Measurements from ENCODE around the gene NDUFA7. TPM values are rescaled to one million over a fixed set of nuclear protein-coding genes. Genes with fewer than 3 reads are reported as not detected.
A peak's percentile ranks its signal among the peaks of the same experiment; 100 is the strongest.
"Not testable (repeated sequence)": the region's sequence is repeated elsewhere in the genome, so short reads cannot be mapped to it uniquely, and the experiment has no call there.

NDUFA7 gene
- total RNA-seq, 2 experiments from 2014 or later: 56.0 to 63.8 TPM

DNA sequence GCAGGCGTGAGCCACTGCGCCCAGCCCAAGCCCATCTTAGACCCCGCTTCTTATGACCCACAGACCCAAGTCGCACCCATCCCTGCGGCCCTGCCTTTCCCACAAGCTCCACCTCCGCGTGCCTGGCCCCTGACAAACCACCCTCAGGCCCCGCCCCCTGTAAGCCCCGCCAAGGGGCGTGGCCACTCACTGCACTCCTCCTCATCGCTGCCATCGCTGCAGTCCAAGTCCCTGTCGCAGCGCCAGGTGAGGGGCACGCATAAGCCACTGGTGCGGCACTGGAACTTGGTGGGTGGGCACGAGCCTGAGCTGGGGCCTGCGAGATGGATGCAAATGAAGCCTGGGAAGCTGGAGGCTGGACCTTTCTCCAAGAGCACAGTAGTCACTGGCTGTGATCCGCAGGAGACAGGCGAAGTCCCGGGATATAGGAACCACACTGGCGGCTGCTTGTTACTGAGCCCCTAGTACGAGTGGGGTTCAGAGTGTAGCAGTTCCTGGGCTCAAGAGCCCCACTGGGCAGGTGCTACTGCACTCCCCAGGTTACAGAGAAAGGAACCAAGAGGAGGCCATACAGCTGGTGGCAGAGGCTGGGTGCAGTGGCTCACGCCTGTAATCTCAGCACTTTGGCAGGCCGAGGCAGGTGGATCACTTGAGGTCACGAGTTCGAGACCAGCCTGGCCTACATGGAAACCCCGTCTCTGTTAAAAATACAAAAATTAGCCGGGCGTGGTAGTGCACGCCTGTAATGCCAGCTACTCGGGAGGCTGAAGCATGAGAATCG, 16.1 kb downstream of the NDUFA7 start:
- Mint-ChIP-seq H3K4me3 (no peak overlapping the region), H3K36me3 (ENCODE audit: low read depth) (peaks cover 23% of the 10 kb centered on the region), H3K27ac (no peak overlapping the region), H3K27me3 (ENCODE audit: low read depth) (no peaks in the 10 kb centered on the region), H3K4me1 (ENCODE audit: low read depth) (peaks cover 39% of the 10 kb centered on the region), H3K9me3 (ENCODE audit: insufficient read depth) (no peaks in the 10 kb centered on the region)
- peak; percentile 29 for DNase-seq
- ATAC-seq: no peak
- POLR2A ChIA-PET: interaction anchor here (1.5 kb wide), 1 partner anchor 16 kb away, joined by 4 read pairs; the partner anchor contains the start of genes NDUFA7 and RPS28
- CTCF ChIA-PET: interaction anchor here (1.7 kb wide), 1 partner anchor 13 kb away, joined by 4 read pairs; no protein-coding TSS in a partner anchor

DNA sequence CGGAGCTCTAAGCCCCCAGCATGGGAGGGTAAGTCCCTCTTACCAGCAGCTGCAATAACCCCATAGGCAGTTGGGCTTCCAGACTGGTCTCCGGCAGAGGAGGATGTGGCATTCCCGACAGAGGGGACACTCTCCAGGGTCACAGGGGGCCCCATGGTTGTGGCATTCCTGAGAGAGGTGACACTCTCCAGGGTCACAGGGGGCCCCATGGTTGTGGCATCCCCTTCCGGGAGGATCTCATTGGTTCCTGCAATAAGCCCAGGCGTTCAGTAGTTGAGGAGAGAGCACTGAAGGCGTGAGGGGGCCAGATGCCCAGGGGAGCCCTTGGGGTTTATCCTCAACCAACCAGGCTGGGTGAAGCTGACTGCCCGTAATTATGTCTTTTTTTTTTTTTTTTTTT, 18.4 kb downstream of the NDUFA7 start:
- peaks cover 12% of the 10 kb centered on the region for H3K36me3 Mint-ChIP-seq (ENCODE audit: low read depth)
- DNase-seq (peak; percentile 12), ATAC-seq (no peak)
- POLR2A ChIA-PET: no interaction called here
- H3K27ac Mint-ChIP-seq: no peak overlapping the region
- H3K4me1 Mint-ChIP-seq (ENCODE audit: low read depth): peaks cover 29% of the 10 kb centered on the region
- H3K27me3 Mint-ChIP-seq (ENCODE audit: low read depth): no peaks in the 10 kb centered on the region
- CTCF ChIA-PET: no interaction called here
- no peaks in the 10 kb centered on the region for H3K9me3 Mint-ChIP-seq (ENCODE audit: insufficient read depth)
- H3K4me3 Mint-ChIP-seq: no peak overlapping the region

DNA sequence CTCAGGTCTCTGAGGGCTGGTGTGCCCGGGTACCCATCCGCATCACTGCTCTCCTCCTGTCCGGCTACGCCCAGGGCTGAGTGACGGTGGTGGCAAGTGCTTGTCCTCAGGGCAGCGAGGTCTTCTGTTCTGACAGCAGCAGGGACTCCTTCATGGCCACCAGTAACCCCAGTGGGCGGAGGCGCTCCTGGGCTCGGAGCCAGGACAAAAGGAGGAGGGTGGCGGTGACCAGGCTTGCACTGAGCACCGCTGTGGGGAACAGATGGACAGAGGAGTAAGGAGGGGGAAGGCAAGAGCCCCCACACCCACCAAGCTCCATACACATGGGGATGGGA, 18.9 kb downstream of the NDUFA7 start:
- Mint-ChIP-seq H3K36me3 (ENCODE audit: low read depth) (peaks cover 10% of the 10 kb centered on the region), H3K4me3 (no peak overlapping the region), H3K27me3 (ENCODE audit: low read depth) (no peaks in the 10 kb centered on the region), H3K4me1 (ENCODE audit: low read depth) (peaks cover 25% of the 10 kb centered on the region), H3K27ac (no peak overlapping the region), H3K9me3 (ENCODE audit: insufficient read depth) (no peaks in the 10 kb centered on the region)
- ATAC-seq (no peak), DNase-seq (no peak)
- CTCF ChIA-PET: no interaction called here
- POLR2A ChIA-PET: no interaction called here

DNA sequence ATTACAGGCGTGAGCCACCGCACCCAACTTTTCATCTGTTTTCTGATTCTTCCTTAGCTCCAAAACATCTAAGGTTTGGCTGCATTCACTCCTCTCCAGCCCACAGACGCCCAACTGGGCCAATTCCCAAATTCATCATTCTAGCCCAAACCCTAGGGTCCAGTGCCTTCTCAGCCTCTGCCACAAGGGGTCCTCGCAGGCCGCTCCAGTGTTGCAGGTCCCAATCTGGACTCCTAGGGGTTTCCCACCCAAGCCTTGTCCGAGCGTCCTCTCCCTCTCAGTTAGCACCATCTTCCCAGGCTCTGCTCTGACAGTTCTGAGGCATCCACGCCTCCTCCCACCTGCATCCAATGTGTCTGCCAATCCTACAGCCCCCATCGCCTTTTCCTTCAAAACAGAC, 29.8 kb downstream of the NDUFA7 start:
- H3K27ac Mint-ChIP-seq; H3K9me3 Mint-ChIP-seq (ENCODE audit: insufficient read depth); H3K36me3 Mint-ChIP-seq (ENCODE audit: low read depth); H3K27me3 Mint-ChIP-seq (ENCODE audit: low read depth); CTCF ChIA-PET; DNase-seq; POLR2A ChIA-PET; H3K4me3 Mint-ChIP-seq; H3K4me1 Mint-ChIP-seq (ENCODE audit: low read depth): not testable (repeated sequence)
- ATAC-seq: peak; percentile 34

DNA sequence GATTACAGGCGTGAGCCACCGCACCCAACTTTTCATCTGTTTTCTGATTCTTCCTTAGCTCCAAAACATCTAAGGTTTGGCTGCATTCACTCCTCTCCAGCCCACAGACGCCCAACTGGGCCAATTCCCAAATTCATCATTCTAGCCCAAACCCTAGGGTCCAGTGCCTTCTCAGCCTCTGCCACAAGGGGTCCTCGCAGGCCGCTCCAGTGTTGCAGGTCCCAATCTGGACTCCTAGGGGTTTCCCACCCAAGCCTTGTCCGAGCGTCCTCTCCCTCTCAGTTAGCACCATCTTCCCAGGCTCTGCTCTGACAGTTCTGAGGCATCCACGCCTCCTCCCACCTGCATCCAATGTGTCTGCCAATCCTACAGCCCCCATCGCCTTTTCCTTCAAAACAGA, 44.7 kb downstream of the NDUFA7 start:
- peak; percentile 42 for ATAC-seq
- H3K27me3 Mint-ChIP-seq (ENCODE audit: low read depth); H3K9me3 Mint-ChIP-seq (ENCODE audit: insufficient read depth); H3K4me1 Mint-ChIP-seq (ENCODE audit: low read depth); H3K27ac Mint-ChIP-seq; POLR2A ChIA-PET; DNase-seq; H3K36me3 Mint-ChIP-seq (ENCODE audit: low read depth); CTCF ChIA-PET; H3K4me3 Mint-ChIP-seq: not testable (repeated sequence)

DNA sequence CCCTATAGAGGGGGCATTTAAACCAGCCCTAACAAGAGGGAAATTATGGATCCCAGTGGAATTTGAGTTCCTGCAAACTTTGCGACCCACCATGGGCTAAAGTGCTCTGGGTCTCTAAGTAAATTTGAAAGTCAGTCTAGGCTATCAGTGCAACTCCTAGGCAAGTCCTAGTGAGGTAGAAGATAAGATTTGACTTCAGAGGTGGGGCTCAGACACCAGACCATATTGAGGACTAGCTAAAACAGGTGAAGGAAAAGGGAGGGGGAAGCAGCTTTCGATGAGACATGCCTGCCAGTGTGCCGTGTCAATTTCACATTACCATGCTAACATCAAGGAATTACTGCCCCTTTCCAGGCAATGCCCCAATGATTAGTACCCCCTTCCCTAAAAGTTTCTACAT, 51.5 kb downstream of the NDUFA7 start:
- ChIA-PET CTCF (interaction anchor here (0.8 to 2.3 kb wide), 7 partner anchors 16 to 84 kb away, joined by 3 to 9 read pairs (median 4); partner anchors contain the start of genes NDUFA7 and RPS28), POLR2A (no interaction called here)
- H3K36me3 Mint-ChIP-seq (ENCODE audit: low read depth): peaks cover 13% of the 10 kb centered on the region
- peak; percentile 19 for DNase-seq
- ATAC-seq: no peak
- H3K27me3 Mint-ChIP-seq (ENCODE audit: low read depth): no peaks in the 10 kb centered on the region
- peaks cover 21% of the 10 kb centered on the region for H3K4me1 Mint-ChIP-seq (ENCODE audit: low read depth)
- H3K4me3 Mint-ChIP-seq: peak overlapping the region; percentile 77
- H3K27ac Mint-ChIP-seq: peak overlapping the region; percentile 93
- no peaks in the 10 kb centered on the region for H3K9me3 Mint-ChIP-seq (ENCODE audit: insufficient read depth)

DNA sequence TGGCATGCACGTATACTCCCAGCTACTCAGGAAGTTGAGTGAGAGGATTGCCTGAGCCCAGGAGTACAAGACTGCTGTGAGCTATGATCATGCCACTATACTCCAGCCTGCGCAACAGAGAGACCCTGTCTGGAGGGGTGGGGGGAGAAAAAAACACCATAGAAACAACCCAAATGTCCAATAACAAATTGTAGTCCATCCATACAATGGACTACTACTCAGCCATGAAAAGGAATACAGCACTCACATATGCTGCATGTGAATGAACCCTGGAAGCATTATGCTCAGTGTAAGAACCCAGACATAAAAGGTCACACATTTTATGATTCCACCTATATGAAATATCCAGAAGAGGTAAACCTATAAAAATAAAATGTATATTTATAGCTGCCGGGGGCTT, 55.3 kb downstream of the NDUFA7 start:
- peaks cover 28% of the 10 kb centered on the region for H3K4me1 Mint-ChIP-seq (ENCODE audit: low read depth)
- no peak for ATAC-seq
- peaks cover 11% of the 10 kb centered on the region for H3K36me3 Mint-ChIP-seq (ENCODE audit: low read depth)
- no peak overlapping the region for H3K27ac Mint-ChIP-seq
- peak; percentile 8 for DNase-seq
- POLR2A ChIA-PET: interaction anchor here (1.1 kb wide), 1 partner anchor 53 kb away, joined by 4 read pairs; no protein-coding TSS in a partner anchor
- H3K27me3 Mint-ChIP-seq (ENCODE audit: low read depth): no peaks in the 10 kb centered on the region
- no peaks in the 10 kb centered on the region for H3K9me3 Mint-ChIP-seq (ENCODE audit: insufficient read depth)
- CTCF ChIA-PET: no interaction called here
- H3K4me3 Mint-ChIP-seq: no peak overlapping the region

DNA sequence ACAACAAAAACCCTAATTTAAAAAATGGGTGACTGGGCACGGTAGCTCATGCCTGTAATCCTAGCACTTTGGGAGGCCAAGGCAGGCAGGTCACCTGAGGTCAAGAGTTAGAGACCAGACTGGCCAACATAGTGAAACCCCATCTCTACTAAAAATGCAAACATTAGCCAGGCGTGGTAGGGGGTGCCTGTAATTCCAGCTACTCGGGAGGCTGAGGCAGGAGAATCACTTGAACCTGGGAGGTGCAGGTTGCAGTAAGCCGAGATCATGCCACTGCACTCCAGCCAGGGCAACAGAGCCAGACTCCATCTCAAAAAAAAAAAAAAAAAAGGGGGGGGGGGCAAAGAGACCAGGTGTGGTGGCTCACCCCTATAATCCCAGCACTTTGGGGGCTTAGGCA, 56.9 kb downstream of the NDUFA7 start:
- ATAC-seq, H3K27ac Mint-ChIP-seq: not testable (repeated sequence)

DNA sequence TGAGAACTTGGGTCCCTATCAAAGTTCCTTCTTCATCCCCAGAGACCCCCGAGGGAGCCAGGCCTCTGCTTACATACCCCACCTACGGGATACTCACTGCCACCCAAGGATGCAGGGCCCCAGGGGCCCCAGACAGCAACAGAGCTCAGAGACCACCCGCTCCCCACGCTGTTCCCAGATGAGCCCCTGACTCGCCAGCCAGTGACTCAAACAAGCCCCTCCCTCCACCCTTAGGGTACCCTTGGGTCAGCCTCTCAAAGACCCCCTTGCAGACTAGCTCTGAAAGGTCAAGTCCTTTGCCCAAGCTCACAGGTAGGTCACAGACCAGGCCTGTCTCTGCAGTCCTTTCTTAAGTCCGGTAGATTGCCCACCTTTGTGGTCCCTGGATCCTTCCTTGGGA, 58.7 kb downstream of the NDUFA7 start:
- peaks cover 25% of the 10 kb centered on the region for H3K4me1 Mint-ChIP-seq (ENCODE audit: low read depth)
- no peaks in the 10 kb centered on the region for H3K9me3 Mint-ChIP-seq (ENCODE audit: insufficient read depth)
- H3K27me3 Mint-ChIP-seq (ENCODE audit: low read depth): no peaks in the 10 kb centered on the region
- peaks cover 13% of the 10 kb centered on the region for H3K36me3 Mint-ChIP-seq (ENCODE audit: low read depth)
- ChIA-PET CTCF (no interaction called here), POLR2A (no interaction called here)
- ATAC-seq (no peak), DNase-seq (no peak)
- H3K4me3 Mint-ChIP-seq: no peak overlapping the region
- no peak overlapping the region for H3K27ac Mint-ChIP-seq

More for the DNA sequence above, 56.9 kb downstream of the NDUFA7 start:
- H3K36me3 Mint-ChIP-seq (ENCODE audit: low read depth); H3K4me3 Mint-ChIP-seq; POLR2A ChIA-PET; H3K9me3 Mint-ChIP-seq (ENCODE audit: insufficient read depth); CTCF ChIA-PET; H3K27me3 Mint-ChIP-seq (ENCODE audit: low read depth): not testable (repeated sequence)
- DNase-seq: peak; percentile 4
- peaks cover 32% of the 10 kb centered on the region for H3K4me1 Mint-ChIP-seq (ENCODE audit: low read depth)

DNA sequence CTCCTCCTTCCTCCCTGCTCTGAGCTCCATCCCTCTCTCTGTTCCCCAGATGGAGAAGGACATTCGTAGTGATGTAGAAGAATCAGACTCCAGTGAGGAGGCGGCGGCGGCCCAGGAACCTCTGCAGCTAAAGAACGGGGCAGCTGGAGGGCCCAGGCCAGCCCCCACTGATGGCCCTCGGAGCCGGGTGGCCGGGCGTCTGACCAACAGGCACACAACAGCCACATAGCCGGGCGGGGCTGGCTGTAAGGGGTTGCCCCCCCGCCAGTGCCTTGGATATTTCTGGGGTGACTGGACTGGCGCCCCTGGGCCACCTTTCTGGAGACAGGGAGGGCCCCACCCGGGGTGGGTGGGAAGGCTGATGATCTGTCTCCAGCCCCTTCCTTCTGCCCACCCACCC, 59.3 kb downstream of the NDUFA7 start:
- CTCF ChIA-PET: interaction anchor here (0.7 to 1.1 kb wide), 2 partner anchors 152 to 173 kb away, joined by 3 to 4 read pairs; no protein-coding TSS in a partner anchor
- no peak for DNase-seq
- ATAC-seq: no peak
- no peaks in the 10 kb centered on the region for H3K9me3 Mint-ChIP-seq (ENCODE audit: insufficient read depth)
- H3K27ac Mint-ChIP-seq: no peak overlapping the region
- peaks cover 17% of the 10 kb centered on the region for H3K36me3 Mint-ChIP-seq (ENCODE audit: low read depth)
- no peaks in the 10 kb centered on the region for H3K27me3 Mint-ChIP-seq (ENCODE audit: low read depth)
- H3K4me1 Mint-ChIP-seq (ENCODE audit: low read depth): peaks cover 30% of the 10 kb centered on the region
- POLR2A ChIA-PET: no interaction called here
- no peak overlapping the region for H3K4me3 Mint-ChIP-seq

DNA sequence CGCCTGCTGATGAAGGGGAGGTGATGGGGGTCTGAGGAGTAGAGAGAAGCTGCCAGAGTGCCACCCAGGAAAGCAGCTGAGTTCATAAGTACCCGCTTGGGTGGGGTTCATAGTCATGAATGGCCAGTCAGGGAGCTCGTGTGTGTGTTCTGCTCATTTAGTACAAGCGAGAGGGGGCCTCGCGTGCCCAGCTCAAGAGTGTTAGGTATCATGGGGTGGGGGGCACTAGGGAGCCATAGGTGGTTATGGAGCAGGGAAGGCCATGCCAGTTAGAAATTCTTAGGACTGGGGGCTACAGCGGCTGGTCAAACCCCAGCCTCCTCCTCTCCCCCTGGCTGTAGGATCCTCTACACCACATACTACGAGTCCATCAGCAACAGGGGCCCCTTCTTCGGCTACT, 59.8 kb downstream of the NDUFA7 start:
- H3K4me1 Mint-ChIP-seq (ENCODE audit: low read depth): peaks cover 31% of the 10 kb centered on the region
- H3K4me3 Mint-ChIP-seq: no peak overlapping the region
- H3K36me3 Mint-ChIP-seq (ENCODE audit: low read depth): peaks cover 18% of the 10 kb centered on the region
- ChIA-PET CTCF (interaction anchor here (0.7 to 1.1 kb wide), 2 partner anchors 153 to 173 kb away, joined by 3 to 4 read pairs; no protein-coding TSS in a partner anchor), POLR2A (no interaction called here)
- no peak overlapping the region for H3K27ac Mint-ChIP-seq
- DNase-seq (no peak), ATAC-seq (no peak)
- no peaks in the 10 kb centered on the region for H3K27me3 Mint-ChIP-seq (ENCODE audit: low read depth)
- H3K9me3 Mint-ChIP-seq (ENCODE audit: insufficient read depth): no peaks in the 10 kb centered on the region

Measured in activated CD8-positive, alpha-beta T cell treated with anti-CD3 and anti-CD28 coated beads, Interleukin-2, amount 10 ng/mL, durations not matched to agents 7 days and 5 days (primary cell).